Caco-2 (cell line): ENCODE results near the gene FRMD4B. TPM values are rescaled to one million over a fixed set of nuclear protein-coding genes. Genes with fewer than 3 reads are reported as not detected.

Source experiments
- BruUV-seq: library from RNA; stranded (reverse); fragments of 400-500 nt; replicated peaks from 2 replicates; lab custom pipeline; 2021; lab: Mats Ljungman, UMichigan
- CTCF ChIA-PET: fragments of 300-600 bp; sonication (Branson Sonifier 250); formaldehyde crosslinking; loops from one replicate; lab custom pipeline; 2022; ENCODE audit warnings: antibody characterized with exemption; lab: Charles Lee
- POLR2A ChIA-PET: fragments of 300-600 bp; sonication (Branson Sonifier 250); formaldehyde crosslinking; loops from one replicate; lab custom pipeline; 2022; ENCODE audit warnings: antibody characterized with exemption; lab: Charles Lee
- DNase-seq, 2 experiments: peaks; one replicate each; pipeline versions ENCODE4 v3.0.0 to v3.0.0-alpha.2; 2020 to 2022
- H3K27me3 ChIP-seq: replicated peaks from 2 replicates; pipeline ENCODE4 v1.6.0; 2011; ENCODE audit warnings: low read length; ENCODE audit not compliant: control insufficient read depth, insufficient read depth
- H3K36me3 ChIP-seq: 2 replicates; pipeline ENCODE4 v1.5.1; 2011; ENCODE audit warnings: low read length; ENCODE audit not compliant: control insufficient read depth, insufficient read depth
- H3K4me1 ChIP-seq: fragments of 250-450 bp; sonication (Bioruptor Pico); 2 replicates; pipeline ENCODE4 v1.5.1; 2020; ENCODE audit warnings: mild to moderate bottlenecking
- H3K4me3 ChIP-seq: 2 replicates; pipeline ENCODE4 v1.5.1; 2011; ENCODE audit warnings: low read depth, mild to moderate bottlenecking, control low read depth, low read length
- H3K9me3 ChIP-seq: fragments of 250-450 bp; sonication (Bioruptor Pico); 2 replicates; pipeline ENCODE4 v1.5.1; 2020; ENCODE audit warnings: mild to moderate bottlenecking, moderate library complexity
- H3K27ac Mint-ChIP-seq: one replicate; pipeline ENCODE4 v1.8.0; 2022; ENCODE audit warnings: mixed read lengths; ENCODE audit not compliant: unreplicated experiment
- H3K27me3 Mint-ChIP-seq: one replicate; pipeline ENCODE4 v1.8.0; 2022; ENCODE audit warnings: mixed read lengths; ENCODE audit not compliant: insufficient read depth, unreplicated experiment
- H3K36me3 Mint-ChIP-seq: one replicate; pipeline ENCODE4 v1.8.0; 2022; ENCODE audit warnings: mild to moderate bottlenecking, mixed read lengths; ENCODE audit not compliant: insufficient read depth, unreplicated experiment
- H3K4me1 Mint-ChIP-seq: one replicate; pipeline ENCODE4 v1.8.0; 2022; ENCODE audit warnings: low read depth, mixed read lengths; ENCODE audit not compliant: unreplicated experiment
- H3K4me3 Mint-ChIP-seq: one replicate; pipeline ENCODE4 v1.8.0; 2022; ENCODE audit warnings: mild to moderate bottlenecking, moderate library complexity, mixed read lengths; ENCODE audit not compliant: unreplicated experiment
- H3K9me3 Mint-ChIP-seq: one replicate; pipeline ENCODE4 v1.8.0; 2022; ENCODE audit warnings: mixed read lengths; ENCODE audit not compliant: unreplicated experiment
- intact Hi-C: fragments of 100-400 bp; cut with micrococcal nuclease; formaldehyde crosslinking; loops from one replicate; pipeline ENCODE4 v1.10.0; 2022; ENCODE audit not compliant: unreplicated experiment
- total RNA-seq: library from RNA; stranded (reverse); gene quantifications from 2 replicates; pipeline ENCODE4 v1.2.3, GENCODE V29; 2022
- TF ChIP-seq, protein P1 (sequence below), 2 experiments: fragments of 200-600 bp in 1 of 2; IDR thresholded peaks; 1 replicate in 1 of 2; 2 replicates in 1 of 2; pipeline versions ENCODE4 v1.5.1 to v1.8.0; 2011 to 2022; ENCODE audit warnings: antibody characterized with exemption in 1 of 2, control low read depth in 1 of 2, inconsistent platforms in 1 of 2, low read depth in 1 of 2, low read length in 1 of 2, mild to moderate bottlenecking in 1 of 2, moderate library complexity in 1 of 2; ENCODE audit not compliant: insufficient read depth in 1 of 2, severe bottlenecking in 1 of 2, unreplicated experiment in 1 of 2

The FRMD4B gene
- total RNA-seq, 1 experiment from 2014 or later: 47.5 TPM

GRCh38 chr3:69379661-69380060 lies 6.2 kb downstream of the FRMD4B start:
- intact Hi-C loops: no loop called here
- Histone ChIP-seq H3K4me3 (no peak overlapping the region), H3K9me3 (no peaks in the 10 kb centered on the region), H3K4me1 (no peaks in the 10 kb centered on the region), H3K36me3 (no peaks in the 10 kb centered on the region), H3K27me3 (no peaks in the 10 kb centered on the region)
- H3K9me3 Mint-ChIP-seq: no peaks in the 10 kb centered on the region
- H3K4me1 Mint-ChIP-seq: no peaks in the 10 kb centered on the region
- BruUV-seq: no TSS peak
- TF ChIP-seq, protein P1, sequence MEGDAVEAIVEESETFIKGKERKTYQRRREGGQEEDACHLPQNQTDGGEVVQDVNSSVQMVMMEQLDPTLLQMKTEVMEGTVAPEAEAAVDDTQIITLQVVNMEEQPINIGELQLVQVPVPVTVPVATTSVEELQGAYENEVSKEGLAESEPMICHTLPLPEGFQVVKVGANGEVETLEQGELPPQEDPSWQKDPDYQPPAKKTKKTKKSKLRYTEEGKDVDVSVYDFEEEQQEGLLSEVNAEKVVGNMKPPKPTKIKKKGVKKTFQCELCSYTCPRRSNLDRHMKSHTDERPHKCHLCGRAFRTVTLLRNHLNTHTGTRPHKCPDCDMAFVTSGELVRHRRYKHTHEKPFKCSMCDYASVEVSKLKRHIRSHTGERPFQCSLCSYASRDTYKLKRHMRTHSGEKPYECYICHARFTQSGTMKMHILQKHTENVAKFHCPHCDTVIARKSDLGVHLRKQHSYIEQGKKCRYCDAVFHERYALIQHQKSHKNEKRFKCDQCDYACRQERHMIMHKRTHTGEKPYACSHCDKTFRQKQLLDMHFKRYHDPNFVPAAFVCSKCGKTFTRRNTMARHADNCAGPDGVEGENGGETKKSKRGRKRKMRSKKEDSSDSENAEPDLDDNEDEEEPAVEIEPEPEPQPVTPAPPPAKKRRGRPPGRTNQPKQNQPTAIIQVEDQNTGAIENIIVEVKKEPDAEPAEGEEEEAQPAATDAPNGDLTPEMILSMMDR (IDR thresholded peaks at IDR 0.05; ENCODE audit: insufficient read depth in 1 of 2, low read depth in 1 of 2, low read length in 1 of 2, severe bottlenecking in 1 of 2, unreplicated experiment in 1 of 2): no peak
- H3K27me3 Mint-ChIP-seq: no peaks in the 10 kb centered on the region
- CTCF ChIA-PET: interaction anchor here (0.6 kb wide), 1 partner anchor 47 kb away, joined by 8 read pairs; no protein-coding TSS in a partner anchor
- no peaks in the 10 kb centered on the region for H3K36me3 Mint-ChIP-seq
- no peak for DNase-seq
- POLR2A ChIA-PET: no interaction called here
- no peak overlapping the region for H3K4me3 Mint-ChIP-seq
- H3K27ac Mint-ChIP-seq: no peak overlapping the region

- DNase-seq: no peak
- Mint-ChIP-seq H3K27ac (no peak overlapping the region), H3K27me3 (no peaks in the 10 kb centered on the region), H3K36me3 (no peaks in the 10 kb centered on the region), H3K4me3 (no peak overlapping the region), H3K4me1 (no peaks in the 10 kb centered on the region), H3K9me3 (no peaks in the 10 kb centered on the region)
- ChIA-PET CTCF (no interaction called here), POLR2A (no interaction called here)
- Histone ChIP-seq H3K4me1 (no peaks in the 10 kb centered on the region), H3K4me3 (no peak overlapping the region), H3K36me3 (no peaks in the 10 kb centered on the region), H3K9me3 (no peaks in the 10 kb centered on the region), H3K27me3 (no peaks in the 10 kb centered on the region)
- TF ChIP-seq, protein P1 (IDR thresholded peaks at IDR 0.05; ENCODE audit: insufficient read depth in 1 of 2, low read depth in 1 of 2, low read length in 1 of 2, severe bottlenecking in 1 of 2, unreplicated experiment in 1 of 2): no peak
- no TSS peak for BruUV-seq
- intact Hi-C loops: no loop called here
Observed at GRCh38 chr3:69378112-69378802, 7.6 kb downstream of the FRMD4B start.

GRCh38 chr3:69377262-69377661 lies 8.6 kb downstream of the FRMD4B start:
- CTCF ChIA-PET: interaction anchor here (0.9 kb wide), 1 partner anchor 9 kb away, joined by 3 read pairs; no protein-coding TSS in a partner anchor
- TF ChIP-seq, protein P1 (IDR thresholded peaks at IDR 0.05; ENCODE audit: insufficient read depth in 1 of 2, low read depth in 1 of 2, low read length in 1 of 2, severe bottlenecking in 1 of 2, unreplicated experiment in 1 of 2): no peak

More at GRCh38 chr3:69377262-69377661, 8.6 kb downstream of the FRMD4B start:
- intact Hi-C loops: no loop called here
- Histone ChIP-seq H3K36me3 (no peaks in the 10 kb centered on the region), H3K4me3 (no peak overlapping the region), H3K4me1 (no peaks in the 10 kb centered on the region), H3K9me3 (no peaks in the 10 kb centered on the region), H3K27me3 (no peaks in the 10 kb centered on the region)
- no peak overlapping the region for H3K4me3 Mint-ChIP-seq
- H3K36me3 Mint-ChIP-seq: no peaks in the 10 kb centered on the region
- no peak for DNase-seq
- POLR2A ChIA-PET: no interaction called here
- no peaks in the 10 kb centered on the region for H3K9me3 Mint-ChIP-seq
- H3K4me1 Mint-ChIP-seq: no peaks in the 10 kb centered on the region
- no TSS peak for BruUV-seq
- H3K27me3 Mint-ChIP-seq: no peaks in the 10 kb centered on the region
- no peak overlapping the region for H3K27ac Mint-ChIP-seq
